ENCODE results near the gene TMEM89.

TMEM89 gene

GRCh38 chr3:48662145-48662752, 40.7 kb upstream of the TMEM89 start:
- H3K4me3 ChIP-seq (ENCODE audit: low read depth, low read length): peak overlapping the region; percentile 65
- TF ChIP-seq CTCF (IDR thresholded peaks at IDR 0.05; ENCODE audit: low read depth, low read length): no peak
- DNase-seq: peak; percentile 30

GRCh38 chr3:48661501-48662144, 40.1 kb upstream of the TMEM89 start:
- TF ChIP-seq CTCF (IDR thresholded peaks at IDR 0.05; ENCODE audit: low read depth, low read length): no peak
- no peaks in the 10 kb centered on the region for H3K9me3 ChIP-seq
- DNase-seq: no peak
- H3K4me1 ChIP-seq: no peaks in the 10 kb centered on the region
- H3K4me3 ChIP-seq (ENCODE audit: low read depth, low read length): peak overlapping the region; percentile 65
- H3K36me3 ChIP-seq: peaks cover 43% of the 10 kb centered on the region
- no peaks in the 10 kb centered on the region for H3K27me3 ChIP-seq

More at GRCh38 chr3:48662145-48662752, 40.7 kb upstream of the TMEM89 start:
- Histone ChIP-seq H3K9me3 (no peaks in the 10 kb centered on the region), H3K36me3 (peaks cover 39% of the 10 kb centered on the region), H3K4me1 (no peaks in the 10 kb centered on the region), H3K27me3 (no peaks in the 10 kb centered on the region)

GRCh38 chr3:48660800-48661400, 39.3 kb upstream of the TMEM89 start:
- no peak for TF ChIP-seq CTCF (IDR thresholded peaks at IDR 0.05; ENCODE audit: low read depth, low read length)
- DNase-seq: no peak
- H3K9me3 ChIP-seq: no peaks in the 10 kb centered on the region
- no peaks in the 10 kb centered on the region for H3K27me3 ChIP-seq
- no peak overlapping the region for H3K4me3 ChIP-seq (ENCODE audit: low read depth, low read length)
- peaks cover 47% of the 10 kb centered on the region for H3K36me3 ChIP-seq
- no peaks in the 10 kb centered on the region for H3K4me1 ChIP-seq

GRCh38 chr3:48656841-48657281, 35.3 kb upstream of the TMEM89 start:
- H3K36me3 ChIP-seq: peaks cover 47% of the 10 kb centered on the region
- no peaks in the 10 kb centered on the region for H3K27me3 ChIP-seq
- TF ChIP-seq CTCF (IDR thresholded peaks at IDR 0.05; ENCODE audit: low read depth, low read length): no peak
- no peaks in the 10 kb centered on the region for H3K4me1 ChIP-seq
- no peak overlapping the region for H3K4me3 ChIP-seq (ENCODE audit: low read depth, low read length)
- H3K9me3 ChIP-seq: no peaks in the 10 kb centered on the region
- no peak for DNase-seq

- TF ChIP-seq CTCF (IDR thresholded peaks at IDR 0.05; ENCODE audit: low read depth, low read length): no peak
- Histone ChIP-seq H3K4me1 (no peaks in the 10 kb centered on the region), H3K4me3 (ENCODE audit: low read depth, low read length) (no peak overlapping the region), H3K36me3 (peaks cover 42% of the 10 kb centered on the region), H3K9me3 (no peaks in the 10 kb centered on the region), H3K27me3 (no peaks in the 10 kb centered on the region)
- no peak for DNase-seq
These were observed 34.7 kb upstream of the TMEM89 start for GRCh38 chr3:48656061-48656840.
